GM12865 (cell line): ENCODE results near the gene FEM1C.
A peak's percentile ranks its signal among the peaks of the same experiment; 100 is the strongest.

Experiments
- DNase-seq: peaks from one replicate; pipeline ENCODE4 v3.0.0; 2010; ENCODE audit warnings: low read depth
- H3K4me3 ChIP-seq: 2 replicates; pipeline ENCODE4 v1.5.1; 2011; ENCODE audit warnings: mild to moderate bottlenecking, low read depth, low read length, control low read depth
- TF ChIP-seq, protein P1 (sequence below): IDR thresholded peaks from 2 replicates; pipeline ENCODE4 v1.5.1; 2011; ENCODE audit warnings: low read length, control low read depth, low read depth, inconsistent platforms; ENCODE audit not compliant: insufficient read depth; ENCODE audit errors: missing control alignments

Gene FEM1C

DNA sequence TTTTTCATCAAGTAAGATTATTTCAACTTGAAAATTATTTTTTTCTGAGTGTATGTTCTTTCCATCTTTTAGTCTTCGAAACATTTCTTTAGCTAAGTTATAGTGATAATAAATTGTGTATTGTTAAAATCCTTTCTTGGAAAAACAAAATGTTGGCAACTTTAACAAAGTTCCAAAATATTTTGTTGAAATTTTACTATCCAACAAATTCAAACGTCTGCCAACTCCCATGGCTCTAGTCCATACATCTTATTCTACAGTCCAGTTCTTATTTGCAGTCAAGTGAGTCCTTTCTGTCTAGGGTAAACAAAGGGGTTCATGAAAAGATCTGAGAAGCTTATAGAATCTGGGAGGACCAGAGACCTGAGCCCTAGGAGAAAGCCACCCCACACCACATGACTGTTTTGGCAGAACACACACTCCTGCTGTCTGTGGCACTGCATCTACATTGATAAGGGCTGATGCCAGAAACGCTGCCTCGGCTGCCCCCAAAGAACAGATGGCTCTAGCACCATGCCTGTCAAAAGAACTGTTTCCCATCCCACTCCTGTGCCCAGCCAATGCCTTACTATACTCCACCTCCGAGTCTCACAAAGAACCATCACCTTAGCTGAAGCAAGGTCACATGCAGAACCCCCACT lies 47.5 kb downstream of the FEM1C start:
- DNase-seq = no peak
- TF ChIP-seq, protein P1, sequence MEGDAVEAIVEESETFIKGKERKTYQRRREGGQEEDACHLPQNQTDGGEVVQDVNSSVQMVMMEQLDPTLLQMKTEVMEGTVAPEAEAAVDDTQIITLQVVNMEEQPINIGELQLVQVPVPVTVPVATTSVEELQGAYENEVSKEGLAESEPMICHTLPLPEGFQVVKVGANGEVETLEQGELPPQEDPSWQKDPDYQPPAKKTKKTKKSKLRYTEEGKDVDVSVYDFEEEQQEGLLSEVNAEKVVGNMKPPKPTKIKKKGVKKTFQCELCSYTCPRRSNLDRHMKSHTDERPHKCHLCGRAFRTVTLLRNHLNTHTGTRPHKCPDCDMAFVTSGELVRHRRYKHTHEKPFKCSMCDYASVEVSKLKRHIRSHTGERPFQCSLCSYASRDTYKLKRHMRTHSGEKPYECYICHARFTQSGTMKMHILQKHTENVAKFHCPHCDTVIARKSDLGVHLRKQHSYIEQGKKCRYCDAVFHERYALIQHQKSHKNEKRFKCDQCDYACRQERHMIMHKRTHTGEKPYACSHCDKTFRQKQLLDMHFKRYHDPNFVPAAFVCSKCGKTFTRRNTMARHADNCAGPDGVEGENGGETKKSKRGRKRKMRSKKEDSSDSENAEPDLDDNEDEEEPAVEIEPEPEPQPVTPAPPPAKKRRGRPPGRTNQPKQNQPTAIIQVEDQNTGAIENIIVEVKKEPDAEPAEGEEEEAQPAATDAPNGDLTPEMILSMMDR = no peak
- H3K4me3 ChIP-seq = no peak overlapping the region

- TF ChIP-seq, protein P1 = no peak
- peak; percentile 51 for DNase-seq
- H3K4me3 ChIP-seq = no peak overlapping the region
Measured at GRCh38 chr5:115494570-115495289, 49.8 kb downstream of the FEM1C start.

GRCh38 chr5:115490596-115490995 lies 54.0 kb downstream of the FEM1C start:
- DNase-seq = no peak
- TF ChIP-seq, protein P1 = no peak
- H3K4me3 ChIP-seq = no peak overlapping the region

- no peak for DNase-seq
- H3K4me3 ChIP-seq = no peak overlapping the region
- TF ChIP-seq, protein P1 = no peak
Measured at GRCh38 chr5:115489733-115490132, 54.8 kb downstream of the FEM1C start.

DNA sequence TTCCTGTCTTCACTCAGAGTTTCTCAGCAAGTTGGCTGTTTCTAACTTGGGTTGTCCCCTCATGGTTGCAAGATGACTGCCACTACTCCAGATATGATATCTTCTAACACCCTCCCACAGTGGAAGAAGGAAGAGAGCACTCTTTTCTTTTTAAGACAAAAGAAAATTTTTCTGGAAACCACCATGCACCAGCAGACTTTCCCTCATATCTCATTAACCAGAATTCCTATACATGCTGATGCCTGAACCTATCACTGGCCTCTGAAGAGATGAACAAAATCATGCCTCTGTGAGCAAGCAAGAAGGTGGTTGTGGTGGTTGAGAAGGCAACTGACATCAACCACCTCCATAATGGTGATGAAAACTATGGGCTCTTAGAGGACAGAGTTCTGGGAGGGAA lies 56.8 kb downstream of the FEM1C start:
- TF ChIP-seq, protein P1 = no peak
- DNase-seq = peak; percentile 54
- H3K4me3 ChIP-seq = no peak overlapping the region

GRCh38 chr5:115487168-115487567 lies 57.4 kb downstream of the FEM1C start:
- TF ChIP-seq, protein P1 = no peak
- no peak for DNase-seq
- no peak overlapping the region for H3K4me3 ChIP-seq
